Hepatocyte (in vitro differentiated cells): Measurements from ENCODE around the gene CLCF1. TPM values are rescaled to one million over a fixed set of nuclear protein-coding genes. Genes with fewer than 3 reads are reported as not detected.

Experiments
- DNase-seq: peaks from one replicate; pipeline ENCODE4 v3.0.0-alpha.2; 2016; ENCODE audit warnings: low spot score
- H2AFZ ChIP-seq: fragments of 200-600 bp; sonication (generic); 2 replicates; pipeline ENCODE4 v1.6.0; 2016; ENCODE audit warnings: antibody characterized with exemption, mild to moderate bottlenecking
- H3K27ac ChIP-seq: fragments of 200-600 bp; sonication (generic); 2 replicates; pipeline ENCODE4 v1.5.1; 2016; ENCODE audit warnings: mild to moderate bottlenecking
- H3K27me3 ChIP-seq: fragments of 200-600 bp; sonication (generic); 2 replicates; pipeline ENCODE4 v1.6.1; 2016
- H3K36me3 ChIP-seq: fragments of 200-600 bp; sonication (generic); replicated peaks from 2 replicates; pipeline ENCODE4 v1.5.1; 2016; ENCODE audit warnings: low read depth; ENCODE audit not compliant: insufficient read depth
- H3K4me1 ChIP-seq: fragments of 200-600 bp; sonication (generic); 2 replicates; pipeline ENCODE4 v1.5.1; 2016; ENCODE audit warnings: mild to moderate bottlenecking, moderate library complexity; ENCODE audit not compliant: insufficient read depth
- H3K4me2 ChIP-seq: fragments of 200-600 bp; sonication (generic); 2 replicates; pipeline ENCODE4 v1.6.0; 2016
- H3K4me3 ChIP-seq: fragments of 200-600 bp; sonication (generic); 2 replicates; pipeline ENCODE4 v1.5.1; 2016; ENCODE audit warnings: mild to moderate bottlenecking
- H3K79me2 ChIP-seq: fragments of 200-600 bp; sonication (generic); 2 replicates; pipeline ENCODE4 v1.6.0; 2017; ENCODE audit warnings: mild to moderate bottlenecking
- H3K9me2 ChIP-seq: fragments of 200-600 bp; sonication (generic); replicated peaks from 2 replicates; pipeline ENCODE4 v1.6.0; 2017; ENCODE audit warnings: mild to moderate bottlenecking; ENCODE audit not compliant: insufficient read depth
- H3K9me3 ChIP-seq: fragments of 200-600 bp; sonication (generic); 2 replicates; pipeline ENCODE4 v1.5.1; 2016; ENCODE audit warnings: low read depth, mild to moderate bottlenecking
- H4K20me1 ChIP-seq: fragments of 200-600 bp; sonication (generic); 2 replicates; pipeline ENCODE4 v1.6.0; 2016; ENCODE audit warnings: mild to moderate bottlenecking; ENCODE audit not compliant: insufficient read depth, poor library complexity, severe bottlenecking
- EZH2 ChIP-seq: fragments of 200-600 bp; sonication (generic); IDR thresholded peaks from 2 replicates; pipeline ENCODE4 v1.6.1; 2016; ENCODE audit warnings: antibody characterized with exemption, mild to moderate bottlenecking, borderline replicate concordance
- EZH2phosphoT487 ChIP-seq: fragments of 200-600 bp; sonication (generic); IDR thresholded peaks from one replicate; pipeline ENCODE4 v1.6.1; 2018; ENCODE audit warnings: antibody characterized with exemption, mild to moderate bottlenecking, low read depth, moderate library complexity; ENCODE audit not compliant: unreplicated experiment, severe bottlenecking
- whole genome bisulfite sequencing: methylation state at CpG from one replicate; pipeline ENCODE4 v1.1.6; 2016; ENCODE audit warnings: low lambda C conversion rate; ENCODE audit errors: missing lambda C conversion rate; 5-methylcytosine and 5-hydroxymethylcytosine counted together
- polyA plus RNA-seq: library from polyadenylated mRNA; unstranded; fragments of >200 nt; fragmentation: Nextera tagmentation; extraction: Ambion mirVana; gene quantifications from 2 replicates; pipeline ENCODE4 v1.2.1, GENCODE V29; 2016
- total RNA-seq: library from RNA; depleted of rRNA; stranded (reverse); fragments of >200 nt; gene quantifications from 2 replicates; pipeline ENCODE4 v1.2.3, GENCODE V29; 2014
- TF ChIP-seq, protein P1 (sequence below): fragments of 200-600 bp; sonication (generic); IDR thresholded peaks from 2 replicates; pipeline ENCODE4 v1.5.1; 2016; ENCODE audit warnings: antibody characterized with exemption, mild to moderate bottlenecking; ENCODE audit not compliant: poor library complexity

Gene CLCF1
- total and polyA plus RNA-seq, 2 experiments from 2014 or later = 9.4 to 13.2 TPM

DNA sequence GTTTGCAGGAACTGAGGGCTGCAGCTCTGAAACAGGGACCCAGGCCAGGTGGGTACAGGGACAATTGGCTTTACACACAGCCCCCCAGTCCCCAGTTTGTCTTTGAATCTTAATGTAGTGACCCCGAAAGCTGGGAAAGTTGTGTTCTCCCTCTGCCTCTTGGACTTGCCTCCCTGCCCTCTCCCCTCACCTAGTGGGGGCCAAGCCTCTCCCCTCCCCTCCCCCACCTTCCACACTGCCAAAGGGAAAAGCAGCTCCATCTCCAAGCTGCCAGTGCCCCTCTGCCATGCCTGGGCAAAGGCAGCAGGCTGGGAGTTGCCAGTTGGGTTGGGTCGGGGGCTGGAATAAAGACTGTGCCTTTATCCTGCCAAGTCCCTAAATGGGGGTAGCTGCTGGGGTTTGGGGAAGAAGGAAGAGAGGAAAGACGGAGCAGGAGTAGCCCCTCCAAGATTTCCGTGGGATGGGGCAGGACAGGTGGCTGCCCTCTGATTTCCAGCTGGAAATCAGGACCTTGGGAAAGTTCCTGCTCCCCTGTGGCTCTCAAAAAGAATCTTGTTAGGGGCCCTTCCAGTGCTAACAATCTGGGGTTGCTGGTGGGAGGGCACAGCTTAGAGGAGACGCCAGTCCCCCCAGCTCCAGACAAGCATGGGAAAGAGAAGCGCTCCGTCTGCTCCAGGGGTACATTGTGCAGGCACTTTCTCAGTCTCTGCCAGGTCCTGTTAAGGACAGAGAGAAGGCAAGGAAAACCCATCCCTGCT, 2.8 kb upstream of the CLCF1 start:
- Histone ChIP-seq H3K27ac (peak overlapping the region; percentile 99), H2AFZ (no peak overlapping the region), H3K4me1 (peaks cover 46% of the 10 kb centered on the region), H3K9me3 (no peaks in the 10 kb centered on the region), H3K4me3 (no peak overlapping the region), H4K20me1 (no peaks in the 10 kb centered on the region), H3K79me2 (peaks cover 13% of the 10 kb centered on the region), H3K36me3 (no peaks in the 10 kb centered on the region), H3K9me2 (no peaks in the 10 kb centered on the region), H3K27me3 (no peaks in the 10 kb centered on the region), H3K4me2 (peak overlapping the region; percentile 91)
- DNase-seq = no peak
- WGBS = 60% methylated on average over 7 of the region's 7 CpGs
- TF ChIP-seq, protein P1, sequence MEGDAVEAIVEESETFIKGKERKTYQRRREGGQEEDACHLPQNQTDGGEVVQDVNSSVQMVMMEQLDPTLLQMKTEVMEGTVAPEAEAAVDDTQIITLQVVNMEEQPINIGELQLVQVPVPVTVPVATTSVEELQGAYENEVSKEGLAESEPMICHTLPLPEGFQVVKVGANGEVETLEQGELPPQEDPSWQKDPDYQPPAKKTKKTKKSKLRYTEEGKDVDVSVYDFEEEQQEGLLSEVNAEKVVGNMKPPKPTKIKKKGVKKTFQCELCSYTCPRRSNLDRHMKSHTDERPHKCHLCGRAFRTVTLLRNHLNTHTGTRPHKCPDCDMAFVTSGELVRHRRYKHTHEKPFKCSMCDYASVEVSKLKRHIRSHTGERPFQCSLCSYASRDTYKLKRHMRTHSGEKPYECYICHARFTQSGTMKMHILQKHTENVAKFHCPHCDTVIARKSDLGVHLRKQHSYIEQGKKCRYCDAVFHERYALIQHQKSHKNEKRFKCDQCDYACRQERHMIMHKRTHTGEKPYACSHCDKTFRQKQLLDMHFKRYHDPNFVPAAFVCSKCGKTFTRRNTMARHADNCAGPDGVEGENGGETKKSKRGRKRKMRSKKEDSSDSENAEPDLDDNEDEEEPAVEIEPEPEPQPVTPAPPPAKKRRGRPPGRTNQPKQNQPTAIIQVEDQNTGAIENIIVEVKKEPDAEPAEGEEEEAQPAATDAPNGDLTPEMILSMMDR = no peak
- TF ChIP-seq EZH2phosphoT487 (no peak), EZH2 (no peak)

DNA sequence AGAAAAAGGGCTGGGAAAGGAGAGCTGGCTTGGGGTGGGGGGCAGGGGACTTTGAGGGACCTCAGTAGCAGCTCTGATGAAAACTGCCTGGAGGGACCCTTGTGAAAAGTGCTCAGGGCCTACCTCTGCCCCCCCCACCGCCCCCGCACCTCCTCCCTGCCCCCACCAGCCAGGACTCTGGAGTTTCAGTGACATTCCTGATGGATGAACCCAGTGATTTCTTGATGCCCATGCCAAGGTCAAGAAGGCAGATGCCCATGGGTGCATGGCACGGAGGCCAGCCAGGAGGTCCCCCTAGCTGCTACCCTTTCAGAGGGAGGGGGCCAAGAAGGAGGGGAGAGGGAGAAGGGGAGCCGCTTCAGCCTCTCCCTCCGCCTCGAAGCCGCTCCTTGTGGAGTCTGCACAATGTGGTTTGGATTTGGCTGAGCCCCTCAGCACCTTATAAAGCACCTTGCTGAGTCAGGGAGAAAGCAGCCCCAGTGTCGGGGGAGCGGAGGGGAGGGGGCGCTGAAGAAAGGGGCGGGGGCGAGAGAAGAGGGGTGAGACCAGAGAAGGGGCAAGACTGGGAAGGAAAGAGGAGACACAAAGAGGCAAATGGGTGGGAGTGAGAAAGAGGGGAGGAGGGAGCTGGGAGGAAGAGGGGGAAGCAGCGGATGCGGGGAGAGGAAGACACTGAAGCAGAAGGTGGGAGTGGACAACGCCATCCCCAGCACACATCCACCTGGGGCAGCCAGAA, 2.1 kb upstream of the CLCF1 start:
- Histone ChIP-seq H3K27me3 (no peaks in the 10 kb centered on the region), H3K27ac (peak overlapping the region; percentile 99), H3K9me2 (no peaks in the 10 kb centered on the region), H3K4me2 (peak overlapping the region; percentile 91), H3K36me3 (no peaks in the 10 kb centered on the region), H3K4me3 (no peak overlapping the region), H4K20me1 (no peaks in the 10 kb centered on the region), H3K4me1 (peaks cover 54% of the 10 kb centered on the region), H2AFZ (no peak overlapping the region), H3K9me3 (no peaks in the 10 kb centered on the region), H3K79me2 (peaks cover 21% of the 10 kb centered on the region)
- TF ChIP-seq, protein P1 = no peak
- TF ChIP-seq EZH2 (no peak), EZH2phosphoT487 (no peak)
- 18% methylated on average over 7 of the region's 15 CpGs for WGBS
- DNase-seq = no peak

DNA sequence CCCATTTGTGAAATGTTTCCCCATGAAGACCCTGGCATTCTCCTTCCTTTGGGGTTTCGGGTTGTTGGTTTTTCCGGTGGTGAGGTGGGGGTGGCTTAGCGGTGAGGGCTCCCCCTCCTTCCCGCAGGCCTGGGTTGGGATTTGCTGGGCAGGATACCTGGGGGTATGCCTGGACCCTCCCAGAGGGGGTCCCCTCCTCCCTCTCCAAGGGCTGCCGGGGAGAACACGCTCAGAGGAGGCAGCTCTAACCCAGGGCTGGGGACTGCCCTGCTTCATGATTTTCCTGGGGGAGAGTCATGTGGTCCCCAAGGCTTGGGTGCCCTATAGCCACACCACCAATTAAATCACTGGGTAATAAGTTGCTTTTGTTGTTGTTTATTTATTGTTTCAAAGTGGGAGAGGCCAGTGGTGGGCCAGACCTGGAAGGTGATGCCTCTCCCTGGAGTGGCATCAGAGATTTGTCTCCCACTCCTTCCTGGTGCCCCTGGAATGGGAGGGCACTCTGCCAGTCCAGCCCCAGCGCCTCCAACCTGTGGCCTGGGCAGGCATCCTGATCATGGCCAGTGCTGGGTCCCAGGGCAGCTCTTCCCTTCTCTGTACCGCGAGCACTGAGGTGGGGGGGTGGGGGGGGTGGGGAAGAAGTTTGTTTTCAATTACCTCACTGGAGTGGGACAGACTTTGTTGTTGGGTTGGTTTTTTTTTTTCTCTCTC, 1.3 kb upstream of the CLCF1 start:
- H3K4me3 ChIP-seq = no peak overlapping the region

More for the DNA sequence above, 1.3 kb upstream of the CLCF1 start:
- Histone ChIP-seq H3K27me3 (no peaks in the 10 kb centered on the region), H3K79me2 (peaks cover 21% of the 10 kb centered on the region), H3K27ac (peak overlapping the region; percentile 99), H3K36me3 (no peaks in the 10 kb centered on the region), H2AFZ (no peak overlapping the region), H3K4me1 (peaks cover 58% of the 10 kb centered on the region), H3K4me2 (peak overlapping the region; percentile 91), H3K9me2 (no peaks in the 10 kb centered on the region), H3K9me3 (no peaks in the 10 kb centered on the region), H4K20me1 (no peaks in the 10 kb centered on the region)
- DNase-seq = no peak
- 21% methylated on average over 9 of the region's 9 CpGs for WGBS
- TF ChIP-seq EZH2phosphoT487 = no peak
- TF ChIP-seq, protein P1 = no peak
- TF ChIP-seq EZH2 = no peak
